ENCODE results near the gene RTCB.

- TF ChIP-seq CEBPB (IDR thresholded peaks at IDR 0.05) (no peak), TAF1 (IDR thresholded peaks at IDR 0.05; ENCODE audit: low read depth) (no peak), REST (IDR thresholded peaks at IDR 0.05; ENCODE audit: low read depth) (no peak), TEAD4 (IDR thresholded peaks at IDR 0.05) (no peak), TCF12 (IDR thresholded peaks at IDR 0.05; ENCODE audit: low read depth) (no peak), USF1 (IDR thresholded peaks at IDR 0.05) (no peak), RAD21 (IDR thresholded peaks at IDR 0.05; ENCODE audit: low read depth) (no peak), MAX (IDR thresholded peaks at IDR 0.05) (no peak), EP300 (IDR thresholded peaks at IDR 0.05; ENCODE audit: borderline replicate concordance) (no peak), ZBTB7A (IDR thresholded peaks at IDR 0.05; ENCODE audit: low read depth) (no peak)
These were observed 15.8 kb downstream of the RTCB start for GRCh38 chr22:32396255-32396654.
